ENCODE data around the gene XRCC4. TPM values are rescaled to one million over a fixed set of nuclear protein-coding genes. Genes with fewer than 3 reads are reported as not detected.

XRCC4 gene
- total and polyA plus RNA-seq, 2 of the 8 experiments (the other 6 are each of a cell fraction or from before 2014, with no cell fraction given) = 3.0 to 8.3 TPM

- no peak overlapping the region for H3K23ac ChIP-seq (ENCODE audit: insufficient read length)
- no peak overlapping the region for H3K27ac ChIP-seq (ENCODE audit: low read depth, low read length)
- H3K18ac ChIP-seq (ENCODE audit: extremely low read depth, low read length) = no peak overlapping the region
- FAIRE-seq (no peak), DNase-seq (ENCODE audit: low read depth in 1 of 2, low spot score in 2 of 2) (no peak)
- no peak overlapping the region for H2AK5ac ChIP-seq (ENCODE audit: low read depth, low read length)
- H4K5ac ChIP-seq (ENCODE audit: insufficient read length, low read depth, low read length) = no peak overlapping the region
- POLR2A ChIA-PET (ENCODE audit: partially characterized antibody) = no interaction called here
- no peak overlapping the region for H2BK120ac ChIP-seq (replicated peaks; ENCODE audit: low read depth, low read length)
- no peaks in the 10 kb centered on the region for H3K79me2 ChIP-seq (ENCODE audit: control insufficient read depth in 1 of 2, insufficient read depth in 2 of 2, low read length in 2 of 2)
- H3K56ac ChIP-seq (replicated peaks; ENCODE audit: insufficient read length, low read depth, low read length) = no peak overlapping the region
- H2BK5ac ChIP-seq (ENCODE audit: low read depth, low read length) = no peak overlapping the region
- no peak overlapping the region for H2BK15ac ChIP-seq (ENCODE audit: low read length)
- H3K9ac ChIP-seq (replicated peaks in 1 of 4; ENCODE audit: extremely low read depth in 1 of 4, low read depth in 3 of 4, low read length in 3 of 4) = no peak overlapping the region
- H3K23me2 ChIP-seq (ENCODE audit: low read depth, low read length) = no peaks in the 10 kb centered on the region
- H2BK12ac ChIP-seq (ENCODE audit: low read depth, low read length) = no peak overlapping the region
- no peak overlapping the region for H3K4ac ChIP-seq (replicated peaks; ENCODE audit: insufficient read length, low read depth, low read length)
- H2AFZ ChIP-seq (ENCODE audit: low read length) = no peak overlapping the region
- H3K36me3 ChIP-seq (ENCODE audit: control insufficient read depth in 2 of 4, insufficient read depth in 4 of 4, low read length in 3 of 4) = no peaks in the 10 kb centered on the region
- TF ChIP-seq CHD1 (IDR thresholded peaks at IDR 0.05; ENCODE audit: low read depth, low read length) = no peak
- TF ChIP-seq ZNF274 (IDR thresholded peaks at IDR 0.05; ENCODE audit: borderline replicate concordance, extremely low read depth, low read length) = no peak
- TF ChIP-seq NRF1 (IDR thresholded peaks at IDR 0.05; ENCODE audit: low read depth, low read length) = no peak
- no peak for TF ChIP-seq SRF (IDR thresholded peaks at IDR 0.05; ENCODE audit: low read depth, low read length)
- TF ChIP-seq SP4 (IDR thresholded peaks at IDR 0.05; ENCODE audit: low read length) = no peak
- no peak for TF ChIP-seq RFX5 (IDR thresholded peaks at IDR 0.05; ENCODE audit: borderline replicate concordance, low read depth, low read length)
- no peak for TF ChIP-seq E2F6 (IDR thresholded peaks at IDR 0.05)
- no peak for TF ChIP-seq ATF2 (IDR thresholded peaks at IDR 0.05; ENCODE audit: low read length)
- TF ChIP-seq BACH1 (IDR thresholded peaks at IDR 0.05; ENCODE audit: low read length) = no peak
- TF ChIP-seq JUN (IDR thresholded peaks at IDR 0.05; ENCODE audit: low read depth, low read length) = no peak
- no peak for TF ChIP-seq MAX (IDR thresholded peaks at IDR 0.05)
- TF ChIP-seq GABPA (IDR thresholded peaks at IDR 0.05; ENCODE audit: borderline replicate concordance, insufficient read depth, low read length) = no peak
- no peak for TF ChIP-seq MAFK (IDR thresholded peaks at IDR 0.05; ENCODE audit: low read depth, low read length)
- WGBS, 2 experiments (ENCODE audit: extremely low coverage in 1 of 2, insufficient coverage in 1 of 2, insufficient read length in 1 of 2, insufficient replicate concordance in 2 of 2, low coverage in 1 of 2, low lambda C conversion rate in 2 of 2, missing lambda C conversion rate in 1 of 2) = 96% methylated on average over 1 of the region's 1 CpG; no CpG with 5 or more reads in 1 of the 2 experiments
- no peak overlapping the region for H3K4me2 ChIP-seq (ENCODE audit: insufficient read depth in 1 of 2, low read depth in 2 of 2, low read length in 2 of 2)
- no peaks in the 10 kb centered on the region for H4K20me1 ChIP-seq (replicated peaks in 1 of 2; ENCODE audit: control insufficient read depth in 1 of 2, insufficient read depth in 2 of 2, low read length in 2 of 2)
- H3K27me3 ChIP-seq (replicated peaks in 1 of 4; ENCODE audit: control insufficient read depth in 3 of 4, extremely low read depth in 1 of 4, insufficient read depth in 3 of 4, low read length in 3 of 4) = no peaks in the 10 kb centered on the region
- no peak overlapping the region for H3K4me3 ChIP-seq (ENCODE audit: extremely low read depth in 1 of 4, insufficient read depth in 2 of 4, low read depth in 3 of 4, low read length in 4 of 4)
- H3K14ac ChIP-seq (ENCODE audit: insufficient read length) = no peak overlapping the region
- no peak overlapping the region for H4K91ac ChIP-seq (replicated peaks; ENCODE audit: insufficient read length, low read length)
- CTCF ChIA-PET (ENCODE audit: partially characterized antibody) = no interaction called here
- H3K9me3 ChIP-seq (ENCODE audit: insufficient read depth in 2 of 2, low read depth in 1 of 2, low read length in 1 of 2) = no peaks in the 10 kb centered on the region
- H4K8ac ChIP-seq (ENCODE audit: extremely low read depth, insufficient read depth, low read length) = no peak overlapping the region
- H3K79me1 ChIP-seq (ENCODE audit: low read depth, low read length) = no peaks in the 10 kb centered on the region
- no peaks in the 10 kb centered on the region for H3K4me1 ChIP-seq (replicated peaks in 1 of 4; ENCODE audit: control insufficient read depth in 3 of 4, insufficient read depth in 4 of 4, low read length in 3 of 4)
- H2BK20ac ChIP-seq (ENCODE audit: low read length) = no peak overlapping the region
Measured at GRCh38 chr5:83151821-83152220, 74.5 kb downstream of the XRCC4 start.
